GM18517 (cell line): ENCODE measurements around the gene ICA1.
"Not testable (repeated sequence)": the region's sequence is repeated elsewhere in the genome, so short reads cannot be mapped to it uniquely, and the experiment has no call there.

Experiments
- ATAC-seq: cut with Tn5 transposase; IDR thresholded peaks from one replicate; pipeline ENCODE4 v1.9.1; 2021; ENCODE audit warnings: mild to moderate bottlenecking, moderate library complexity; ENCODE audit not compliant: unreplicated experiment

Gene ICA1

DNA sequence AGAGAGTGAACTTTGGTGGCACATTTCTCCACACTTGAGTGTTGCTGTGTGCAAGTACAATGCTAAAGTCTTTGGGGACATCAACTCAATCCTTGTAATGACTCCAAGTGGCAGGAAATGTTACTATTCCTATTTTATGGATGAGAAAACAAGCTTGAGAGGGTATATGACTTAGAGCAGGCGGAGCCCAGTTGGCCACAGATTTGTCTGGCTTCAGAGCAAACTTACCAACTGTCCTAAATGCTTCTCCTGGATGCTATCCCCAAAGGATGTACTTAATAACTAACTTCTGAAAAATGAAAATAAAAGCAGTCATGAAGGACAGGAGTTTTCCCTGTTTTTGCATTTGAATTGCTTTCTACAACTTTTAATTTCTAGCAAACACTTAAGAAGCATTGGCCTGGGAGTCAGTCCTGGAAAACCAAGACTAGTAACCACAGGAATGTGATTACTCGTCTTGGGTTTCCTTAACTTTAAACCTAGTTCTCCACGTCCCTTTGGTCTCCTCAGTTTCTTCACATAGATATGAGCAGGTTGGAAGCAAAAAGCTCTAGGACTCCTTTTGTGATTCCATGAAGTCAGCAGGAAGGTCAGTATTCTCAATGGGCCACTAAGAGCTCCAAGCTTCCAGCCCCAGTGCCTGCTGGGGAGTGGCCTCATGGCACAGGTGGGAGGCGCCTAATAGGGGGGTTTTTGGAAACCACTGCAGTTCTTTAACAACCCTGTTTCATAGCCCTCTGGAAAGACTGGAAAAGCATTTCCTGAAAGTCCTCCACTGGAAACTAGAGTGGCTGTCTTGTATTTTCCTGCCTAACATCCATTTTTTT lies 152.6 kb downstream of the ICA1 start:
- no peak for ATAC-seq

DNA sequence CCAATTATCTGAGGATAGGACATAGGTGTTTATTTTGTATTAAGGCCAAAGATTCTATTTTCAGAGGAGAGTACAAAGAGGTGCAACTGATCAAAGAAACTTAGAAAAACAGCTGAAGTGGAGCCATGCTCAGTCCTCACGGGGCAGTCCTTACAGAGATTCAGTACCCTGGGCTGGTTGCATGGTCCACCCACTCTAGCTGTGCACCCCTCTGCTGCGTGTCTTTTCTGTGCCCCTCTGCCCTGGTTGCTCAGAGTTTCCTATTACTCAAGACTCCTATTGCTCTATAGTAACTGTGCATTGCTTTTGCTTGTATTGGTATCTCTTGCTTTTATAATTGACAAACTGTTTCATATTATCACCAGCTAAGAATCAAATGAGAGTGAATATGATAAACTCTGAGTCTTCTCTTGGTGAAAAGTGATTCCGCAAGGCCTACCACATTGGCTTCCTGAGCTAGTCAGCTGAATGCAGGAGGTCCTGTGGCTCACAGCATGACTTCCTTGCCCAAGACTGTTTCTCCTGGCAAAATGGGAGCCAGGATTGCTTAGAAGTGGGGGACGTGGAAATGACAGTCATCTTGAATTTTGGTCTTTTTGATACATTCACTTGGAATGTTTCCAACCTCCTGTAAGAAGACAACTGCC lies 156.4 kb downstream of the ICA1 start:
- no peak for ATAC-seq

DNA sequence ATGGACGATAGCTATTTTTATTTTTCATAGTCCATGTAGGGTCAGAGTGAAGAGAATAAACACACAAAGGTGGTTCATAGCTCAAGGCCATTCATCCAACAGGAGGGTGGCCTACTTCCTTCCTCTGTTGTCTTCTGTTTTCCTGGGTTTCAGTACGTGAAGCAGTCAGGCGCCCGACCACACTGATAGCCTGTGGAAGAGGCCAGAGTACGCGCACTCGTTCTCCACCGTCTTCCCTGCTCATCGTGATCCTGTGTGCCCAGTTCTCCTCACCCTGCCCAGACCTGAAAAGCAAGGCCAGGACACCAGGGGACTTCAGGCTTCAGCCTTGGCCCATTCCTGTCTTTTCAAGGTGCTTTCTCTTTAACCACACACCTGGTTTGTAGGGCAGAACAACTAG lies 158.7 kb downstream of the ICA1 start:
- no peak for ATAC-seq

DNA sequence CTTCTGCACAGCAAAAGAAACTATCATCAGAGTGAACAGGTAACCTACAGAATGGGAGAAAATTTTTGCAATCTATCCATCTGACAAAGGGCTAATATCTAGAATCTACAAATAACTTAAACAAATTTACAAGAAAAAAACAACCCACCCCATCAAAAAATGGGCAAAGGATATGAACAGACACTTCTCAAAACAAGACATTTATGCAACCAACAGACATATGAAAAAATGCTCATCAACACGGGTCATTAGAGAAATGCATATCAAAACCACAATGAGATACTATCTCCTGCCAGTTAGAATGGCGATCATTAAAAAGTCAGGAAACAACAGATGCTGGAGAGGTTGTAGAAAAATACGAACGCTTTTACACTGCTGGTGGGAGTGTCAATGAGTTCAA lies 160.7 kb downstream of the ICA1 start:
- ATAC-seq: not testable (repeated sequence)

DNA sequence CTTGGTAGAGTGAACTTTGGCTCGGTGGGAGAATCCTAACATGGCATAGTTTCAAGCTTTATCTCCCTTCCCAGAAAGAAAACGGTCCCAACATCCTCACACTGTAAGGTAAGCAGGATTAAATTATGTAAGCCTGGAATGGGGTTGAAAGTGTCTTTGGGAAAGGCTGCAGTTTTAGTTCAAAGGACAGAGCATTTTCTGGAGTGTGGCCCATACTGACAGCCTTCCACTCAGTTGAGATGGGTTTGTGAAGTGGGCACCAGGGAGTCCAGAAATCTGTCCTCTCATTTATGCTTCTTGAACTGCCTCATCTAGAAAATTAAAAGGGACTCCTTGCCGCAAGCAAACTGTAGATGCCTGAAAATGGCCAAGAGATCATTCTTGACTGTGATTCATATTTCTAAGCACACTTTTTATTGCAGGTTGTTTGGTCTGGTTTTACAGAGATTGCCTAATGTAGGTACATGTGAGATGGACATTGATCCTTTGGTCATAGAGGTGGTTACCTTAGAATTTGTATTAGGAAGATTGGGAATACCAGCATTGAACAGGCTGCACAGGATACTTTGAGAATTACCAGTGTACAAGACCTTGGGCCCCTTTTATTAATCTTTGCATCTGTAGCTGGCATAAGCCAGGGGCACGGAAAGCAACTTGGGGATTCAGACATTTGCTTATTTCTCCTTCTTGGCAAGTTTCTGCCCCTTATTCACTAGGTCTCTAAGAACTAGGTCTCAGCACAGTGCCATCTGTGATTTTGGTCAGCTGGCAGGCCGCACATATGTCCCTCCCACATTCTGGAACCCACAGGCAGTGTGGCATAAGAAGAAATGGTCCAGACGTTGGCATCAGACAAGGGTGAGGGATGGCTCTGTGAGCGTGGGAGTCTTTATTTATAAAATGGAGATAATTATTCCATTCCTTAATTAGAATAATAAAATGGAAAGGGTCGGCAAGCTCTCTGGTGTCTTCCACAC lies 167.5 kb downstream of the ICA1 start:
- ATAC-seq: no peak

DNA sequence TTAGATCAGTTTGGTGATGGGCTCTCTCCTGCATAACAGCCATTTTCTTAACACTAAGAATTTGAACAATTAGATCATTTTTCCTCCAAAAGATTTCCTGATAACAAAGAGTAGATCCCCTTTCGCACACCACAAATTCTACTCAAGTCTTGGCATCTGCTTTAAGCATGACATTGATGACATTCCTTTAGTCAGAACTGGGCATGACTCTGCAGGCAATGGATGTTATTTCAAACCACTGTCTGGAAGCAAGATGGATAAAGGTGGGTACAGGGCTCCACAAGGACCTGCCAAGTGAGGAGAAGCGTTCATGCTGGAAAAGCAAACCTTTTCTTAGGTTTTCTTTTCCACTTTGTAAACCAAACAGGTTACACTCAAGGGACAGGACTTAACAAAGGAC lies 169.8 kb downstream of the ICA1 start:
- no peak for ATAC-seq

DNA sequence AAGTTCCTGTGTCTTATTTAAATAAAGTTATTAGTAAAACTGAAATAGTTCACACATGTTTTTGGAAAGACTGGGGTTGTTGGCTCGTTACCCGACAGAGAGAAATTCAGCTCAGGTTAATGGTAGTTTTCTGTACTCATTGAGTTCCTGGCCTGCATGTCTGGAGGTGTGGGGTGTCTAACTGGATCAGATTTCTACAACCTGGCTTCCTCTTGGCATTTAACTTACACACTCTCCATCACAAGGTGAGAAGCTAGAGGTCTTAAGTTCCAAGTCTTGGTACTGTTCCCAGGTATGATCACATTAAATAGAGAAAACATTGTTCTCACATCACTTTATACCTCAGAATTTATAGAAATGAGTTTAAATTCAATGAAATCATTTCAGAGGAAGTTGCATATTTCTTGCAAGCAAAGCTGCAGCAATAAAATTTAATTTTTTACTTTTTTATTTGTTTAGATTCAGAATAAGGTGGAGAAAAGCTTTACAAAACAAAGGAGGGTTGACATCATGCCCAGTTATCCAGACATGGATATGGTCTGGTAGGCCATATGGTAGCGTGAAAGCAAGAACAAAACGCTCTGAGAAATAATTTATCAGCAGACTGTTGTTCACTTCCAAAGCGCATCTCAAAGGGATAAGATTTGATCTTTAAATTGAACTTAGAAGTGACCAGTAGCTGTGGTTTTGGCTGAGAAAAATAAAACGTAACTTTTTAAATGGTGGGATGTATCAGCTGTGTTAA lies 172.8 kb downstream of the ICA1 start:
- ATAC-seq: no peak

DNA sequence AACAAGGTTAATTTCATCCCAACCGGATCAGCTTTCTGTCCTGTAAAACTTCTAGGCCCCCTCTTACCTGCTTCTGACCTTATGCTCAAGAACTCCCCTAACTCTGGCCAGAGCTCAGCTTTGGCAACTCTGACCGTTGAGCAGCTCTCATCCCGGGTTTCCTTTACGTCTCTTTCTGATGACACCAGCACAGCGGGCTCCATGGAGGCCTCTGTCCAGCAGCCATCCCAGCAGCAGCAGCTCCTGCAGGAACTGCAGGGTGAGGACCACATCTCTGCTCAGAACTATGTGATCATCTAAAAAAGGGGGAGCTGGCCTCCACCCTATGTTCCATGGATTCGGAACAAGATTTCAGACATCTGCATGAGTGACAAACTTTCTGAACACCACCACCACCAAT lies 175.7 kb downstream of the ICA1 start:
- no peak for ATAC-seq

DNA sequence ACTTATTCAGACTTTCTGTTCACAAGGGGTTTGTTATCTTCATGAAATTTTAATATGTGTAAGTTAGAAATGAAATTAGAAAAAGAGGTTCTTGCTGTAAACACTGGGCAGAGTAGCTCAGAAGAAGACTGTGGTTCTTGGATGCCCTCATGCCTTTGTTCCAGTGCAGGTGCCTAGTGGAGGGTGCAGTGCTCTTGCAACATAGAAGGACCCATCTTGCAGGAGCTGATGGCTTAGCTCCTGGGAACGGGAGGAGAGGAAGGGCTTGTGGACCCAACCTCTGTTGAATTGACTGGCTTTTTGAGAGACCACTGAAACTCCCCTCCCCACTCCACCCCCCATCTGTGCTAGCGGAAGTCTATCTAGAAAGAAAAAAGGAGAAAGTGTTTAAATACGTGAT lies 176.5 kb downstream of the ICA1 start:
- no peak for ATAC-seq

DNA sequence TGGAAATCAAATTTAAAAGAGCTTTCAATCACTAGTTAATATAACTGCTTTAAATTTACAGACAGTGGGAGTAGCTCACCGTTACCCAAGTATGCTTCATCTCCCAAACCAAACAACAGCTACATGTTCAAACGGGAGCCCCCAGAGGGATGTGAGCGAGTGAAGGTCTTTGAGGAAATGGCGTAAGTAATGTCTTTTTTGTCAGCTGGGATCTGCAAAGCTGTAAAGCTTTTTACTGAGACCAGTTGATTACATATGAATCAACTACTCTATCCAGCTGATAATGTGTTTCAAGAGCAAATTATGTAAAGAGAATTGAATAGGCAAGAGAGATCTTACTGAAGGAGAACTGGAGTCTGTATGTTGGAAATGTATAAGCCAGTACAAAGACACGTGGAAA lies 177.1 kb downstream of the ICA1 start:
- no peak for ATAC-seq

DNA sequence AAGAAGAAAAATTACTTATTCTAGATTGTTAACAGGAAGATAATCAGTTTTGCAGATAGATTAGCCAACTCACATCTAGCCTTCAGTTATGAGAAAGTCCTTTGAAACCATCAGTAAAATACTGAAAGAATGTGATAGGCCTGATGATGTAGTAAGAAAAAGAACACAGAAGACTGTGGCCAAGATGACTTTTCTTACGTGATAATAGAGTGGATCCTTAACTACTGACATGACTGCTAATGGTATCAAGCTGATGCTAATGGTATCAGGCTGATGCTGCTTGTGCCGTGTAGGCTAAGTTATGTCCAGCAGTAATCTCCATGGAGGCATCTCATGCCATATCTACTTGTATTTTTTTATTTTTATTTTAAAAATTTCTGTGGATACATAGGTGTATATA lies 179.2 kb downstream of the ICA1 start:
- ATAC-seq: no peak

DNA sequence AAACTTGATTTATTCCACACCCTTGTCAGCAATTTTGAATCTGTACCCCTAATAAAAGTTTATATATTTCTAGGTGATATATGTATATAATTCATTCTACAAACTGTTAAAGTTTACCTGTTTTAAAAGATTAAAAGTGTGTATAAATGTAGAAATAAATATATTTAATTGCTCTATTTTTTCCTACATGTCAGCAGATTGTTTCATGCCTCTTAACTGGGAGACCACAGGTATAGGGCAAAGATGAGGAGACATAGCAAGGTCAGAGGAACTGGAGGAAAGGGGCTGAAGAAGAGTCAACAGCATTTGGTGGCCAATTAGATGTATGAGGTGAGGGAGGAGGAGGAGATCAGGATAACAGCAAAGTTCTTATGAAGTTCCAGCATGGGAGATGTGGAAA lies 183.5 kb downstream of the ICA1 start:
- ATAC-seq: no peak

DNA sequence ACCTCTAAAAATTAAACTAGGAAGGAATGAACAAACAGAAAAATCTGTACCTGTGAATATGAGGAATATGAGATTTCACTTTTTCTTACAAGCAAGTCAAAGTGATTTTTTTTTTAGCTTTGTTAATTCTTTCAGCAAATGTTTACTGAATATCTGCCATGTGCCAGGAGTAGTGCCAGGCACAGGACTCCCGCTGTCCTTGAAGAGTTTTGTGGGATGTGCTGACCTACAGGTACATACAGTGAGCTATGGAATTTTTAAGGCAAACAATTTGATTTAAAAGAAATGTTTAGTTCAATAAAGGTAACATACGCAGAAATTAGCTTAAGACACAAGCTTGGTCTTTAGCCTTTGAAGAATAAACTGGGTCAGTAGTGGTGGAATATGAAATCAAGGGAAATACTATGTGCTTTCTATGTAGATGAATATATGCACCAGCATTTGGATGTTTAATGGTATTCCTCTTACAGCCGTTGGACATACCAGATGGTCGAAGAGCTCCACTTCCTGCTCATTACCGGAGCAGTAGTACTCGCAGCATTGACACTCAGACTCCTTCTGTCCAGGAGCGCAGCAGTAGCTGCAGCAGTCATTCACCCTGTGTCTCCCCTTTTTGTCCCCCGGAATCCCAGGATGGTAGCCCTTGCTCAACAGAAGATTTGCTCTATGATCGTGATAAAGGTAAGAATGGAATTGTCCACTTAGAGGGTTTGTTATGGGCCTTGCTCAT lies 191.4 kb downstream of the ICA1 start:
- no peak for ATAC-seq

DNA sequence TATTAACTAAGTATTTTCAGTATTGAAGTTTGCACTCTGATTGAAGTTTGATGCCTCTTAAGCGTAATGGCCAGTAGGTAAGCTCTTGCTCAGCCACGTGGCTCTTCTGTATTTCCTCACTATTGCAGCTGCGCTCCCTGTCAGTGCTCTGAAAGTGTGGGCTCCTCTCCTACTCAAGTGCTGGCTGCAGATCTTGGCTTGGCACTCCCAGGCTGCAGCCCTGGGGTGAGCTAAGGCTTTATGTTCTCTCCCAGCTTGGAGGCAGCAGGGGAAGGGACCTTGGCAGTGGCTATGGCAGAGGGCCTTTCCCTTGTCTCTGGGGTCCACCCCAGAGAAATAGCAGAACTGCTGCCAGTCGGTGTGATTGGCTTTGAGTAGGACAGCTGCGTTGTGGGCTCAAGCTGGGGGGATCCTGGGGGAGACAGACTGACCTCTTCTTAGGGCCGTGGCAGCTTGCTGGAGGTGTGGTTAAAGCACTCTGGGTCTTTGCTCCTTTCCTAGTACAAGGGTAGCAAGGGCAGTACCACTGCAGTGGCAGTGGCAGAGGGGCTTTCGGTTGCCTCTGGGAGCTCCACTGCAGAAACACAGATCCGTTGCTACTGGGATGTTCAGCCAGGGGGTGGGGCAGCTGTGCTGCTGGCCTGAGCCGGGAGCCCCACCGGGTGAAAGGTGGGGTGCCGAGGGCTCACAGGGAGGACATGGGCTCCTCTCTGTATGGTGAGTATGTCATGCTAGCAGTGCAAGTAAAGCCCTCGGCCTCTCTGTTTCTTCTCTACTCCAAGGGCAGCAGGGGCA lies 192.9 kb downstream of the ICA1 start:
- ATAC-seq: no peak

DNA sequence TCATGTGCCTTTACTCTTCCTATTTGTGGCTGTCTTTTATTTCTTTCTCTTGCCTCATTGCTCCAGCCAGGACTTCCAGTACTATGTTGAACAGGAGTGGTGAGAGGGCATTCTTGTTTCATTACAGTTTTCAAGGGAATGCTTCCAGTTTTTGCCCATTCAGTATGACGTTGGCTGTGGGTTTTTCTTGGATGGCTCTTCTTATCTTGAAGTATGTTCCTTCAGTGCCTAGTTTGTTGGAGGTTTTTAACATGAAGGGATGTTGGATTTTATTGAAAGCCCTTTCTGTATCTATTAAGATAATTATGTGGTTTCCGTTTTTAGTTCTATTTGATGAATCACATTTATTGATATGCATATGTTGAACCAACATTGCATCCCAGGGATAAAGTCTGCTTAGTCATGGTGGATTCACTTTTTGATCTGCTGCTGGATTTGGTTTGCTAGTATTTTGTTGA lies 196.6 kb downstream of the ICA1 start:
- ATAC-seq: no peak

DNA sequence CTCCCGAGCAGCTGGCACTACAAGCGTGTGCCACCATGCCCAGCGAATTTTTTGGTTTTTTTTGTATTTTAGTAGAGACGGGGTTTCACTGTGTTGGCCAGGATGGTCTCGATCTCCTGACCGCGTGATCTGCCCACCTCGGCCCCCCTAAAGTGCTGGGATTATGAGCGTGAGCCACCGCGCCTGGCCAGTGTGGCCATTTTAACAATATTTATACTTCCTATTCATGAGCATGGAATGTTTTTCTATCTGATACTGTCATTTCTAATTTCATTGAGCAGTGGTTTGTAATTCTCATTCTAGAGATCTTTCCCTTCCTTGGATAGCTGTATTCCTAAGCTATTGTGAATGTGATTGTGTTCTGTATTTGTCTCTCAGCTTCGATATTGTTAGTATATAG lies 197.1 kb downstream of the ICA1 start:
- no peak for ATAC-seq

DNA sequence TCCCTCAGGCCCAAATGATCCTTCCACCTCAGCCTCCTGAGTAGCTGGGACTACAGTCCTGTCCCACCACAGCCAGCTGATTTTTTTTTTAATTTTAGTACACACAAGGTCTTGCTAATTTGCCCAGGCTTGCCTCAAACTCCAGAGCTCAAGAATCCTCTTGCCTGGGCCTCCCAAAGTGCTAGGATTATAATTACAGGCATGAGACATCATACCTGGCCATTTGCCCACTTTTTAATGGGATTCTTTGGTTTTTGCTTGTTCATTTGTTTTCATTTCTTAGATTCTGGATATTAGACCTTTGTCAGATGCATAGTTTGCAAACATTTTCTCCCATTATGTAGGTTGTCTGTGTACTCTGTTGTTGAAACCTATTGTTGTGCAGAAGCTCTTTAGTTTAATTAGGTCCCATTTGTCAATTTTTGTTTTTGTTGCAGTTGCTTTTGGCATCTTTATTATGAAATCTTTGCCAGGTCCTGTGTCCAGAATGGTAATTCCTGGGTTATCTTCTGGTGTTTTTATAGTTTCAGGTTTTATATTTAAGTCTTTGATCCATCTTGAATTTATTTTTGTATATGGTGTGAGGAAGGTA lies 198.2 kb downstream of the ICA1 start:
- ATAC-seq: no peak

DNA sequence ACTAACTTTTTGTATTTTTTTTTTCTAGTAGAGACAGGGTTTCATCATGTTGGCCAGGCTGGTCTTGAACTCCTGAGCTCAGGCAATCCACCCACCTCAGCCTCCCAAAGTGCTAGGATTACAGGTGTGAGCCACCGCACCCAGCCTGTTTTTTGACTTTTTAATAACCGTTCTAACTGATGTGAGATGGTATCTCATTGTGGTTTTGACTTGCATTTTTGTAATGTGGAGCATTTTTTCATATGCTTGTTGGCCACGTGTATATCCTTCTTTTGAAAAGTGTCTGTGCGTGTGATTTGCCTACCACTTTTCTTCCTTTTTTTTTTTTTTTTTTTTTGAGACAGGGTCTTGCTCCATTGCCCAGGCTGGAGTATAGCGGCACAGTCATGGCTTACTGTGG lies 198.7 kb downstream of the ICA1 start:
- not testable (repeated sequence) for ATAC-seq
